HG02884 (cell line): Measurements from ENCODE around the gene AKNAD1.
"Not testable (repeated sequence)": the region's sequence is repeated elsewhere in the genome, so short reads cannot be mapped to it uniquely, and the experiment has no call there.

ENCODE experiments used
- ATAC-seq: cut with Tn5 transposase; IDR thresholded peaks from one replicate; pipeline ENCODE4 v1.9.1; 2021; ENCODE audit warnings: mild to moderate bottlenecking, moderate library complexity; ENCODE audit not compliant: unreplicated experiment

AKNAD1 gene

GRCh38 chr1:108856994-108857393 is at the start of gene AKNAD1:
Gene AKNAD1, minus strand, starts transcription at chr1:108857094. Its CDS starts 4,430 bp downstream, at chr1:108852664.
- no peak for ATAC-seq

GRCh38 chr1:108901106-108901505 is 44.2 kb upstream of the AKNAD1 start:
- no peak for ATAC-seq

GRCh38 chr1:108897865-108898720 is 41.2 kb upstream of the AKNAD1 start:
- ATAC-seq = no peak

- no peak for ATAC-seq
Measured at GRCh38 chr1:108896146-108897145, 39.6 kb upstream of the AKNAD1 start.

- no peak for ATAC-seq
Measured at GRCh38 chr1:108893141-108893530, 36.2 kb upstream of the AKNAD1 start.

GRCh38 chr1:108892356-108893140 is 35.7 kb upstream of the AKNAD1 start:
- ATAC-seq = no peak

GRCh38 chr1:108889706-108890384 is 33.0 kb upstream of the AKNAD1 start:
- no peak for ATAC-seq

GRCh38 chr1:108889006-108889645 is 32.2 kb upstream of the AKNAD1 start:
- ATAC-seq = not testable (repeated sequence)

- ATAC-seq = no peak
Measured at GRCh38 chr1:108886292-108886691, 29.4 kb upstream of the AKNAD1 start.

GRCh38 chr1:108884968-108885367 is 28.1 kb upstream of the AKNAD1 start:
- no peak for ATAC-seq

GRCh38 chr1:108882837-108883236 is 25.9 kb upstream of the AKNAD1 start:
- ATAC-seq = no peak

- ATAC-seq = no peak
Measured at GRCh38 chr1:108881369-108881768, 24.5 kb upstream of the AKNAD1 start.

- no peak for ATAC-seq
Measured at GRCh38 chr1:108880850-108881249, 24.0 kb upstream of the AKNAD1 start.

GRCh38 chr1:108878678-108879077 is 21.8 kb upstream of the AKNAD1 start:
- ATAC-seq = no peak

GRCh38 chr1:108878160-108878469 is 21.2 kb upstream of the AKNAD1 start:
- ATAC-seq = no peak

GRCh38 chr1:108877348-108878159 is 20.7 kb upstream of the AKNAD1 start:
- ATAC-seq = no peak

GRCh38 chr1:108871050-108871724 is 14.3 kb upstream of the AKNAD1 start:
- no peak for ATAC-seq

- no peak for ATAC-seq
Measured at GRCh38 chr1:108865316-108865910, 8.5 kb upstream of the AKNAD1 start.
